ENCODE data around the gene ARCN1.

- TF ChIP-seq, protein P1, sequence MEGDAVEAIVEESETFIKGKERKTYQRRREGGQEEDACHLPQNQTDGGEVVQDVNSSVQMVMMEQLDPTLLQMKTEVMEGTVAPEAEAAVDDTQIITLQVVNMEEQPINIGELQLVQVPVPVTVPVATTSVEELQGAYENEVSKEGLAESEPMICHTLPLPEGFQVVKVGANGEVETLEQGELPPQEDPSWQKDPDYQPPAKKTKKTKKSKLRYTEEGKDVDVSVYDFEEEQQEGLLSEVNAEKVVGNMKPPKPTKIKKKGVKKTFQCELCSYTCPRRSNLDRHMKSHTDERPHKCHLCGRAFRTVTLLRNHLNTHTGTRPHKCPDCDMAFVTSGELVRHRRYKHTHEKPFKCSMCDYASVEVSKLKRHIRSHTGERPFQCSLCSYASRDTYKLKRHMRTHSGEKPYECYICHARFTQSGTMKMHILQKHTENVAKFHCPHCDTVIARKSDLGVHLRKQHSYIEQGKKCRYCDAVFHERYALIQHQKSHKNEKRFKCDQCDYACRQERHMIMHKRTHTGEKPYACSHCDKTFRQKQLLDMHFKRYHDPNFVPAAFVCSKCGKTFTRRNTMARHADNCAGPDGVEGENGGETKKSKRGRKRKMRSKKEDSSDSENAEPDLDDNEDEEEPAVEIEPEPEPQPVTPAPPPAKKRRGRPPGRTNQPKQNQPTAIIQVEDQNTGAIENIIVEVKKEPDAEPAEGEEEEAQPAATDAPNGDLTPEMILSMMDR (conservative IDR thresholded peaks at IDR 0.05; ENCODE audit: low read length), result no peak
- no peak for TF ChIP-seq EZH2phosphoT487 (IDR thresholded peaks at IDR 0.05; ENCODE audit: borderline replicate concordance, low read depth, low read length)
These were observed 56.2 kb downstream of the ARCN1 start for GRCh38 chr11:118628432-118628831.

All from OCI-LY7 (cell line).